ENCODE measurements around the gene NPR2. TPM values are rescaled to one million over a fixed set of nuclear protein-coding genes. Genes with fewer than 3 reads are reported as not detected.
A peak's percentile ranks its signal among the peaks of the same experiment; 100 is the strongest.

The NPR2 gene
- total and polyA plus RNA-seq, 2 of the 13 experiments (the other 11 are each of a cell fraction or from before 2014, with no cell fraction given), result 7.4 to 9.4 TPM

DNA sequence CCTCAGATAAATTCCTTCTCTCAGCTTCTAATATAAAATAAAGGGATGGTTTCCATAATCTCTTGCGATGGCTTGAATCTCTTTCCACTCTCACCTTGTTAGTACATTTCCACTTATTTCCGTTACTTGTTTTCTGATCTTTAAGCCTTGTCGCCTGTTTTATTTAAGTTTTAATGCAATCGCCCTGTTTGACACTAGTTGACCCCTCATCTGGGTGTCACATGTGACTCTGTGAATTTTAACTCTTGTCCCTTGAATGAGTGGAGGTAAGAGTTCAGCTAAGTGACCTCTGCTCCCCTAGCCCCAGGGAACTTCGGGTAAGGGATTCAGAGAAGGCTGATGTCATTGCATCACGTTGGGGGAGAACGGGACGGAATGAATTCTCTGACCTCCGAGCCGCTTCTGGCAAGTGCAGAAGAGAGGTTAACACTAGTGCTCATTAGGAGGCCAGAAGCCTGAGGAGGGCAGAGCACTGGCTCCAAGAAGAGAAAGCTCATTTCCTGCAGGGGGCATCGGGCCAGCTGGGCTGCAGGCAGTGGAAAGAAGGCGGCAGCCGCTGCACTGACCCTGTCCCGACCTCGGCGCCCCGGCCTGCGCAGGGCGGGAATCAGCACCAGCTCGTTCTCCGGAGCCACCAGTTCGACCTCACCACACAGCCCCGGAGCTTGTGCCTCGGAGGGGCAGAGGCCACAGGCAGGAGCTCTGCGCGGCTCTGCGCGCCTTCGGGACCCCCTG, 22.9 kb downstream of the NPR2 start (continued):
- TF ChIP-seq, protein P1, sequence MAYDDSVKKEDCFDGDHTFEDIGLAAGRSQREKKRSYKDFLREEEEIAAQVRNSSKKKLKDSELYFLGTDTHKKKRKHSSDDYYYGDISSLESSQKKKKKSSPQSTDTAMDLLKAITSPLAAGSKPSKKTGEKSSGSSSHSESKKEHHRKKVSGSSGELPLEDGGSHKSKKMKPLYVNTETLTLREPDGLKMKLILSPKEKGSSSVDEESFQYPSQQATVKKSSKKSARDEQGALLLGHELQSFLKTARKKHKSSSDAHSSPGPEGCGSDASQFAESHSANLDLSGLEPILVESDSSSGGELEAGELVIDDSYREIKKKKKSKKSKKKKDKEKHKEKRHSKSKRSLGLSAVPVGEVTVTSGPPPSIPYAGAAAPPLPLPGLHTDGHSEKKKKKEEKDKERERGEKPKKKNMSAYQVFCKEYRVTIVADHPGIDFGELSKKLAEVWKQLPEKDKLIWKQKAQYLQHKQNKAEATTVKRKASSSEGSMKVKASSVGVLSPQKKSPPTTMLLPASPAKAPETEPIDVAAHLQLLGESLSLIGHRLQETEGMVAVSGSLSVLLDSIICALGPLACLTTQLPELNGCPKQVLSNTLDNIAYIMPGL (CRISPR knock-in tag; IDR thresholded peaks at IDR 0.05; ENCODE audit: borderline replicate concordance in 1 of 2, low read depth in 1 of 2), result peak; percentile 58 to 68; a peak in 3 of 4 replicates
- TF ChIP-seq, protein P2, sequence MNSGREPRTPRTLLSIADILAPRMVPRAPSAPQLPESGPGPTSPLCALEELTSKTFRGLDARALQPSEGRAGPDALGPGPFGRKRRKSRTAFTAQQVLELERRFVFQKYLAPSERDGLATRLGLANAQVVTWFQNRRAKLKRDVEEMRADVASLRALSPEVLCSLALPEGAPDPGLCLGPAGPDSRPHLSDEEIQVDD (CRISPR knock-in tag; IDR thresholded peaks at IDR 0.05; ENCODE audit: borderline replicate concordance), result no peak; the same call in 1 of the 2 replicates
- no peak for TF ChIP-seq ZNF747 (CRISPR knock-in tag; IDR thresholded peaks at IDR 0.05; ENCODE audit: borderline replicate concordance)
- TF ChIP-seq, protein P3, sequence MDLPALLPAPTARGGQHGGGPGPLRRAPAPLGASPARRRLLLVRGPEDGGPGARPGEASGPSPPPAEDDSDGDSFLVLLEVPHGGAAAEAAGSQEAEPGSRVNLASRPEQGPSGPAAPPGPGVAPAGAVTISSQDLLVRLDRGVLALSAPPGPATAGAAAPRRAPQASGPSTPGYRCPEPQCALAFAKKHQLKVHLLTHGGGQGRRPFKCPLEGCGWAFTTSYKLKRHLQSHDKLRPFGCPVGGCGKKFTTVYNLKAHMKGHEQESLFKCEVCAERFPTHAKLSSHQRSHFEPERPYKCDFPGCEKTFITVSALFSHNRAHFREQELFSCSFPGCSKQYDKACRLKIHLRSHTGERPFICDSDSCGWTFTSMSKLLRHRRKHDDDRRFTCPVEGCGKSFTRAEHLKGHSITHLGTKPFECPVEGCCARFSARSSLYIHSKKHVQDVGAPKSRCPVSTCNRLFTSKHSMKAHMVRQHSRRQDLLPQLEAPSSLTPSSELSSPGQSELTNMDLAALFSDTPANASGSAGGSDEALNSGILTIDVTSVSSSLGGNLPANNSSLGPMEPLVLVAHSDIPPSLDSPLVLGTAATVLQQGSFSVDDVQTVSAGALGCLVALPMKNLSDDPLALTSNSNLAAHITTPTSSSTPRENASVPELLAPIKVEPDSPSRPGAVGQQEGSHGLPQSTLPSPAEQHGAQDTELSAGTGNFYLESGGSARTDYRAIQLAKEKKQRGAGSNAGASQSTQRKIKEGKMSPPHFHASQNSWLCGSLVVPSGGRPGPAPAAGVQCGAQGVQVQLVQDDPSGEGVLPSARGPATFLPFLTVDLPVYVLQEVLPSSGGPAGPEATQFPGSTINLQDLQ (CRISPR knock-in tag; IDR thresholded peaks at IDR 0.05), result no peak
- TF ChIP-seq ZNF567 (CRISPR knock-in tag; IDR thresholded peaks at IDR 0.05; ENCODE audit: borderline replicate concordance), result no peak
- no peak for TF ChIP-seq TARDBP (CRISPR knock-in tag; IDR thresholded peaks at IDR 0.05)
- no peak for TF ChIP-seq HMGA1 (CRISPR knock-in tag; conservative IDR thresholded peaks at IDR 0.05)
- TF ChIP-seq DDIT3 (CRISPR knock-in tag; IDR thresholded peaks at IDR 0.05), result no peak
- TF ChIP-seq ZNF589 (CRISPR knock-in tag; conservative IDR thresholded peaks at IDR 0.05), result no peak
- TF ChIP-seq ZNF558 (CRISPR knock-in tag; IDR thresholded peaks at IDR 0.05; ENCODE audit: borderline replicate concordance), result peak; percentile 12; the same call in 1 of the 2 replicates
- no peak for TF ChIP-seq MTA1 (CRISPR knock-in tag; IDR thresholded peaks at IDR 0.05; ENCODE audit: borderline replicate concordance)
- no peak for TF ChIP-seq SP2 (CRISPR knock-in tag; IDR thresholded peaks at IDR 0.05)
- TF ChIP-seq ZNF652 (CRISPR knock-in tag; IDR thresholded peaks at IDR 0.05; ENCODE audit: borderline replicate concordance, low read depth), result peak; percentile 74
- TF ChIP-seq NR3C1 (CRISPR knock-in tag; IDR thresholded peaks at IDR 0.05), result no peak
- peak; percentile 22 for TF ChIP-seq SKI (IDR thresholded peaks at IDR 0.05; ENCODE audit: partially characterized antibody)
- TF ChIP-seq ZMYM2 (CRISPR knock-in tag; IDR thresholded peaks at IDR 0.05), result no peak
- no peak; the same call in 1 of the 2 replicates for TF ChIP-seq CBX5 (CRISPR knock-in tag; IDR thresholded peaks at IDR 0.05; ENCODE audit: borderline replicate concordance)
- no peak for TF ChIP-seq KDM6A (CRISPR knock-in tag; IDR thresholded peaks at IDR 0.05; ENCODE audit: low read depth)
- peak in 1 of 2 experiments; percentile 95; a peak in 2 of 4 replicates for TF ChIP-seq ATF4 (CRISPR knock-in tag; IDR thresholded peaks at IDR 0.05)
- TF ChIP-seq, protein P4, sequence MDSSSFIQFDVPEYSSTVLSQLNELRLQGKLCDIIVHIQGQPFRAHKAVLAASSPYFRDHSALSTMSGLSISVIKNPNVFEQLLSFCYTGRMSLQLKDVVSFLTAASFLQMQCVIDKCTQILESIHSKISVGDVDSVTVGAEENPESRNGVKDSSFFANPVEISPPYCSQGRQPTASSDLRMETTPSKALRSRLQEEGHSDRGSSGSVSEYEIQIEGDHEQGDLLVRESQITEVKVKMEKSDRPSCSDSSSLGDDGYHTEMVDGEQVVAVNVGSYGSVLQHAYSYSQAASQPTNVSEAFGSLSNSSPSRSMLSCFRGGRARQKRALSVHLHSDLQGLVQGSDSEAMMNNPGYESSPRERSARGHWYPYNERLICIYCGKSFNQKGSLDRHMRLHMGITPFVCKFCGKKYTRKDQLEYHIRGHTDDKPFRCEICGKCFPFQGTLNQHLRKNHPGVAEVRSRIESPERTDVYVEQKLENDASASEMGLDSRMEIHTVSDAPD (CRISPR knock-in tag; IDR thresholded peaks at IDR 0.05), result no peak
- TF ChIP-seq ZNF776 (CRISPR knock-in tag; IDR thresholded peaks at IDR 0.05), result no peak
- peak; percentile 73; the same call in 1 of the 2 replicates for TF ChIP-seq ZNF343 (CRISPR knock-in tag; IDR thresholded peaks at IDR 0.05)
